ENCODE data around the gene KIF26B.

Gene KIF26B

GRCh38 chr1:245683676-245684075 is 528.9 kb downstream of the KIF26B start:
- H3K79me2 ChIP-seq (ENCODE audit: insufficient read depth, low read length): no peaks in the 10 kb centered on the region
- TF ChIP-seq EZH2phosphoT487 (IDR thresholded peaks at IDR 0.05; ENCODE audit: borderline replicate concordance) (no peak), CTCF (conservative IDR thresholded peaks at IDR 0.05; ENCODE audit: low read length) (no peak)
- H3F3A ChIP-seq (ENCODE audit: low read depth): no peaks in the 10 kb centered on the region
- no peaks in the 10 kb centered on the region for H4K20me1 ChIP-seq (ENCODE audit: insufficient read depth, low read length, poor library complexity, severe bottlenecking)
- no peak overlapping the region for H3K9ac ChIP-seq (ENCODE audit: low read depth, low read length, poor library complexity, severe bottlenecking)
- H2AFZ ChIP-seq (ENCODE audit: low read length): no peak overlapping the region
- no peaks in the 10 kb centered on the region for H3K36me3 ChIP-seq (ENCODE audit: insufficient read depth, low read length)
- H3K4me2 ChIP-seq (ENCODE audit: low read depth, low read length, poor library complexity, severe bottlenecking): no peak overlapping the region
- no peaks in the 10 kb centered on the region for H3K9me3 ChIP-seq (ENCODE audit: insufficient read depth, low read depth, low read length)
- no peaks in the 10 kb centered on the region for H3K4me1 ChIP-seq (ENCODE audit: insufficient read depth, low read length, poor library complexity, severe bottlenecking)
- no peaks in the 10 kb centered on the region for H3K9me2 ChIP-seq (replicated peaks; ENCODE audit: low read depth, low read length)
- no peak overlapping the region for H3K4me3 ChIP-seq (ENCODE audit: low read length, poor library complexity, severe bottlenecking)
- H3K27me3 ChIP-seq (ENCODE audit: insufficient read depth, low read length, poor library complexity, severe bottlenecking): no peaks in the 10 kb centered on the region

- Histone ChIP-seq H3K4me2 (ENCODE audit: low read depth, low read length, poor library complexity, severe bottlenecking) (no peak overlapping the region), H3K4me1 (ENCODE audit: insufficient read depth, low read length, poor library complexity, severe bottlenecking) (no peaks in the 10 kb centered on the region), H3K4me3 (ENCODE audit: low read length, poor library complexity, severe bottlenecking) (no peak overlapping the region), H3K79me2 (ENCODE audit: insufficient read depth, low read length) (no peaks in the 10 kb centered on the region), H4K20me1 (ENCODE audit: insufficient read depth, low read length, poor library complexity, severe bottlenecking) (no peaks in the 10 kb centered on the region), H3K9ac (ENCODE audit: low read depth, low read length, poor library complexity, severe bottlenecking) (no peak overlapping the region), H3K36me3 (ENCODE audit: insufficient read depth, low read length) (no peaks in the 10 kb centered on the region), H2AFZ (ENCODE audit: low read length) (no peak overlapping the region), H3K27me3 (ENCODE audit: insufficient read depth, low read length, poor library complexity, severe bottlenecking) (no peaks in the 10 kb centered on the region), H3F3A (ENCODE audit: low read depth) (no peaks in the 10 kb centered on the region), H3K9me2 (replicated peaks; ENCODE audit: low read depth, low read length) (no peaks in the 10 kb centered on the region), H3K9me3 (ENCODE audit: insufficient read depth, low read depth, low read length) (no peaks in the 10 kb centered on the region)
- TF ChIP-seq CTCF (conservative IDR thresholded peaks at IDR 0.05; ENCODE audit: low read length): no peak
- TF ChIP-seq EZH2phosphoT487 (IDR thresholded peaks at IDR 0.05; ENCODE audit: borderline replicate concordance): no peak
Observed at GRCh38 chr1:245684166-245684565, 529.4 kb downstream of the KIF26B start.

- Histone ChIP-seq H4K20me1 (ENCODE audit: insufficient read depth, low read length, poor library complexity, severe bottlenecking) (no peaks in the 10 kb centered on the region), H3K4me3 (ENCODE audit: low read length, poor library complexity, severe bottlenecking) (no peak overlapping the region), H3K36me3 (ENCODE audit: insufficient read depth, low read length) (no peaks in the 10 kb centered on the region), H3K79me2 (ENCODE audit: insufficient read depth, low read length) (no peaks in the 10 kb centered on the region), H3K4me2 (ENCODE audit: low read depth, low read length, poor library complexity, severe bottlenecking) (no peak overlapping the region), H3K27me3 (ENCODE audit: insufficient read depth, low read length, poor library complexity, severe bottlenecking) (no peaks in the 10 kb centered on the region), H2AFZ (ENCODE audit: low read length) (no peak overlapping the region), H3F3A (ENCODE audit: low read depth) (no peaks in the 10 kb centered on the region), H3K9me2 (replicated peaks; ENCODE audit: low read depth, low read length) (no peaks in the 10 kb centered on the region), H3K4me1 (ENCODE audit: insufficient read depth, low read length, poor library complexity, severe bottlenecking) (no peaks in the 10 kb centered on the region), H3K9ac (ENCODE audit: low read depth, low read length, poor library complexity, severe bottlenecking) (no peak overlapping the region), H3K9me3 (ENCODE audit: insufficient read depth, low read depth, low read length) (no peaks in the 10 kb centered on the region)
- TF ChIP-seq EZH2phosphoT487 (IDR thresholded peaks at IDR 0.05; ENCODE audit: borderline replicate concordance): no peak
- TF ChIP-seq CTCF (conservative IDR thresholded peaks at IDR 0.05; ENCODE audit: low read length): no peak
Observed at GRCh38 chr1:245684571-245684970, 529.8 kb downstream of the KIF26B start.

Measured in Loucy (cell line).